OCI-LY7 (cell line): ENCODE measurements around the gene ALKBH4. TPM values are rescaled to one million over a fixed set of nuclear protein-coding genes. Genes with fewer than 3 reads are reported as not detected.

Source experiments
- BruUV-seq: library from RNA; stranded (reverse); fragments of 400-500 nt; replicated peaks from 2 replicates; lab custom pipeline; 2021; lab: Mats Ljungman, UMichigan
- CTCF ChIA-PET: fragments of 300-600 bp; sonication (Branson Sonifier 250); formaldehyde crosslinking; loops from one replicate; lab custom pipeline; 2022; ENCODE audit warnings: antibody characterized with exemption; ENCODE audit not compliant: unreplicated experiment; lab: Charles Lee
- POLR2A ChIA-PET: fragments of 300-600 bp; sonication (Branson Sonifier 250); formaldehyde crosslinking; loops from one replicate; lab custom pipeline; 2022; ENCODE audit warnings: antibody characterized with exemption; lab: Charles Lee
- DNase-seq: peaks from one replicate; pipeline ENCODE4 v3.0.0-alpha.2; 2015; ENCODE audit warnings: low spot score
- H2AFZ ChIP-seq: fragments of 200-600 bp; sonication (generic), shearing (Covaris generic); 2 replicates; pipeline ENCODE4 v1.6.1; 2014; ENCODE audit warnings: mild to moderate bottlenecking, antibody characterized with exemption, low read length, moderate library complexity
- H3K27ac ChIP-seq: fragments of 200-600 bp; sonication (generic); 2 replicates; pipeline ENCODE4 v1.5.1; 2014; ENCODE audit warnings: mixed run types, low read depth, mild to moderate bottlenecking, moderate library complexity, low read length, inconsistent platforms; ENCODE audit not compliant: poor library complexity, severe bottlenecking
- H3K36me3 ChIP-seq: fragments of 200-600 bp; sonication (generic); 2 replicates; pipeline ENCODE4 v1.6.1; 2014; ENCODE audit warnings: mild to moderate bottlenecking, antibody characterized with exemption, low read length, moderate library complexity, mixed read lengths; ENCODE audit not compliant: insufficient read depth
- H3K4me1 ChIP-seq: fragments of 200-600 bp; sonication (generic); 2 replicates; pipeline ENCODE4 v1.5.1; 2014; ENCODE audit warnings: mild to moderate bottlenecking, low read length; ENCODE audit not compliant: insufficient read depth, poor library complexity, severe bottlenecking
- H3K4me2 ChIP-seq: fragments of 200-600 bp; sonication (generic); 2 replicates; pipeline ENCODE4 v1.6.1; 2014; ENCODE audit warnings: mild to moderate bottlenecking, low read length
- H3K4me3 ChIP-seq: fragments of 200-600 bp; sonication (generic); 2 replicates; pipeline ENCODE4 v1.5.1; 2014; ENCODE audit warnings: mild to moderate bottlenecking, low read depth, low read length; ENCODE audit not compliant: poor library complexity, severe bottlenecking
- H3K79me2 ChIP-seq: fragments of 200-600 bp; sonication (generic); 2 replicates; pipeline ENCODE4 v1.6.1; 2016; ENCODE audit warnings: low read depth, mild to moderate bottlenecking, low read length, moderate library complexity, mixed read lengths; ENCODE audit not compliant: insufficient read depth
- H3K9me2 ChIP-seq: fragments of 200-600 bp; sonication (generic); 2 replicates; pipeline ENCODE4 v1.6.1; 2016; ENCODE audit warnings: mild to moderate bottlenecking, low read length, mixed read lengths; ENCODE audit not compliant: insufficient read depth
- H3K9me3 ChIP-seq: fragments of 200-600 bp; sonication (generic); 2 replicates; pipeline ENCODE4 v1.6.1; 2014; ENCODE audit warnings: mild to moderate bottlenecking, mixed run types, low read length, mixed read lengths
- H4K20me1 ChIP-seq: fragments of 200-600 bp; sonication (generic); 2 replicates; pipeline ENCODE4 v1.6.1; 2014; ENCODE audit warnings: mild to moderate bottlenecking, antibody characterized with exemption, low read length, moderate library complexity, mixed read lengths; ENCODE audit not compliant: insufficient read depth
- CTCF ChIP-seq: fragments of 200-600 bp; sonication (generic); conservative IDR thresholded peaks from 2 replicates; pipeline ENCODE4 v1.5.1; 2014; ENCODE audit warnings: mild to moderate bottlenecking, antibody characterized with exemption, low read length, moderate library complexity, mixed read lengths
- EZH2phosphoT487 ChIP-seq: fragments of 200-600 bp; sonication (generic); IDR thresholded peaks from 2 replicates; pipeline ENCODE4 v1.6.1; 2018; ENCODE audit warnings: low read depth, borderline replicate concordance, mild to moderate bottlenecking, mixed run types, antibody characterized with exemption, low read length, moderate library complexity, mixed read lengths
- intact Hi-C: fragments of 100-400 bp; cut with micrococcal nuclease; formaldehyde crosslinking; loops from one replicate; pipeline ENCODE4 v1.10.0; 2022; ENCODE audit not compliant: unreplicated experiment
- total RNA-seq, 2 experiments: library from RNA; depleted of rRNA in 1 of 2; stranded (reverse); fragments of >200 nt in 1 of 2; shearing (Covaris generic) in 1 of 2; gene quantifications; 2 replicates each; pipeline ENCODE4 v1.2.3, GENCODE V29; 2014 to 2022

The ALKBH4 gene
- total RNA-seq, 2 experiments from 2014 or later, result 13.3 to 17.5 TPM

- Histone ChIP-seq H3K4me1 (peaks cover 22% of the 10 kb centered on the region), H2AFZ (no peak overlapping the region), H3K9me2 (no peaks in the 10 kb centered on the region), H3K4me2 (no peak overlapping the region), H3K9me3 (no peaks in the 10 kb centered on the region), H4K20me1 (no peaks in the 10 kb centered on the region), H3K27ac (no peak overlapping the region), H3K36me3 (peaks cover 56% of the 10 kb centered on the region), H3K79me2 (no peaks in the 10 kb centered on the region), H3K4me3 (no peak overlapping the region)
- no TSS peak for BruUV-seq
- no peak for DNase-seq
- intact Hi-C loops, result no loop called here
- TF ChIP-seq EZH2phosphoT487 (no peak), CTCF (no peak)
- POLR2A ChIA-PET, result no interaction called here
- CTCF ChIA-PET, result no interaction called here
Observed at GRCh38 chr7:102454468-102454867, 10.2 kb downstream of the ALKBH4 start.

DNA sequence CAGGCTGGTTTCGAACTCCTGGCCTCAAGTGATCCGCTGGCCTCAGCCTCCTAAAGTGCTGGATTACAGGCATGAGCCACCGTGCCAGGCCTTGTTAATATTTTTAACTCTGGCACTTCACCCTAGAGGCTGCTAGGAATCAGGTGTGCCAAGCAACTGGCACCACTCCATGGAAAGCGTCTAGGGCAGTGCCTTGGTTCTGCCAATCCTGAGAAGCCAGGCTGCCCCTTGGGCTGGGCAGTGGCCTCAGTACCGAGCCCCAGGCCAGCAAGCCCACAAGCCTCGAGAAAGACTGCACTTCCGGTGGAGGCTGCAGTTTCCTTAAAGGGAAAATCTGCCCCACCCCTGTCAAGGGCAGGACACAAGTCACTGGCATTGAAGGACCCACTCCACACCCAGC lies 11.3 kb downstream of the ALKBH4 start:
- no peak for TF ChIP-seq CTCF
- no peak for TF ChIP-seq EZH2phosphoT487
- no peak for DNase-seq
- H3K4me1 ChIP-seq, result peaks cover 22% of the 10 kb centered on the region
- no peak overlapping the region for H3K4me2 ChIP-seq
- H3K79me2 ChIP-seq, result no peaks in the 10 kb centered on the region
- H3K9me2 ChIP-seq, result no peaks in the 10 kb centered on the region
- intact Hi-C loops, result no loop called here
- H2AFZ ChIP-seq, result no peak overlapping the region
- CTCF ChIA-PET, result no interaction called here
- H3K9me3 ChIP-seq, result no peaks in the 10 kb centered on the region
- H4K20me1 ChIP-seq, result no peaks in the 10 kb centered on the region
- H3K27ac ChIP-seq, result no peak overlapping the region
- POLR2A ChIA-PET, result interaction anchor here (1.6 kb wide), 1 partner anchor 18 kb away, joined by 3 read pairs; no protein-coding TSS in a partner anchor
- no peak overlapping the region for H3K4me3 ChIP-seq
- no TSS peak for BruUV-seq
- H3K36me3 ChIP-seq, result peaks cover 54% of the 10 kb centered on the region

GRCh38 chr7:102452451-102452850 lies 12.2 kb downstream of the ALKBH4 start:
- H3K27ac ChIP-seq, result no peak overlapping the region
- H3K4me1 ChIP-seq, result peaks cover 25% of the 10 kb centered on the region
- intact Hi-C loops, result no loop called here
- TF ChIP-seq EZH2phosphoT487, result no peak
- no peak for TF ChIP-seq CTCF
- no TSS peak for BruUV-seq
- H3K79me2 ChIP-seq, result peaks cover 3% of the 10 kb centered on the region; the same call in 1 of the 2 replicates
- H4K20me1 ChIP-seq, result no peaks in the 10 kb centered on the region
- H3K36me3 ChIP-seq, result peaks cover 54% of the 10 kb centered on the region
- no peak overlapping the region for H2AFZ ChIP-seq
- no peak overlapping the region for H3K4me2 ChIP-seq
- ChIA-PET CTCF (interaction anchor here (0.8 kb wide), 1 partner anchor 48 kb away, joined by 4 read pairs; no protein-coding TSS in a partner anchor), POLR2A (interaction anchor here (1.2 to 1.6 kb wide), 3 partner anchors 17 to 42 kb away, joined by 3 to 6 read pairs (median 5); no protein-coding TSS in a partner anchor)
- H3K9me2 ChIP-seq, result no peaks in the 10 kb centered on the region
- H3K4me3 ChIP-seq, result no peak overlapping the region
- no peak for DNase-seq
- H3K9me3 ChIP-seq, result no peaks in the 10 kb centered on the region
